ENCODE data around the gene USP48.

Gene USP48

DNA sequence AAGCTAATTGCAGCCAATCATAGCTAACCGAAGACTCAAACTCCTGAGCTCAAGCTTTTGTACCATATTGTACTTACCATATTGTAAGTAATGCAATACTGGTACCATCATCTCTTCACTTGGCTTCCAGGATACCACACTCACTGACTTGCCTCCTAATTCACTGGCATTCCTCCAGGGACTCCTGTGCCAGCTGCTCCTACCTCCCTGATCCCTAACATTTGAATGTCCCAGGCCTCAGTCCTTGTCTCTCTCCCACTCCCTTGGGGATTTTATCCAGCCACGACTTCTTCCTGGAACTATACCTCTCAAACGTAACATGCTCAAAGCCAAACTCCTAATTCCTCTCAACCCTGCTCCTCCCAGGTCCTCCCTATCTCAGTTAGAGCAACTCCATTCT lies 33.8 kb downstream of the USP48 start:
- no peak for DNase-seq (ENCODE audit: low spot score)

- DNase-seq (ENCODE audit: low spot score): no peak
Measured at GRCh38 chr1:21743476-21743875, 39.5 kb downstream of the USP48 start.

DNA sequence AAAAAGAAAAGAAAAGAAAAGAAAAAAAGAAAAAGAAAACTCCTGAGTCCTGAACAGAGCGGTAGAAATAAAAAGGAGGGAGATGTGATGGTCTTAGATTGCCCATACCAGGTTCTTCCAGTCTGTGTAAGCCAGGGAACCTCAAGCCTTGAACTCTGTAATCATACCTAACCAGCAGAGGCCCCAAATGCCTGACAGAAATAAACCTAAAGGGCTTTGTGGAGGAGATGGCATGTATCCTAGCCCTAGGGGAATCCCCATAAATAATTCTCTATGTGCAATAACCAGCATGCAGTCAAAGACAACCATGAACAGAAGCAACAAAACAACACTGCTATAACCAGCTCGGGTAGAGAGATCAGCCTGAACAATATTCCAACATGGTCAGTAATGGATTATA lies 40.4 kb downstream of the USP48 start:
- DNase-seq (ENCODE audit: low spot score): no peak

DNA sequence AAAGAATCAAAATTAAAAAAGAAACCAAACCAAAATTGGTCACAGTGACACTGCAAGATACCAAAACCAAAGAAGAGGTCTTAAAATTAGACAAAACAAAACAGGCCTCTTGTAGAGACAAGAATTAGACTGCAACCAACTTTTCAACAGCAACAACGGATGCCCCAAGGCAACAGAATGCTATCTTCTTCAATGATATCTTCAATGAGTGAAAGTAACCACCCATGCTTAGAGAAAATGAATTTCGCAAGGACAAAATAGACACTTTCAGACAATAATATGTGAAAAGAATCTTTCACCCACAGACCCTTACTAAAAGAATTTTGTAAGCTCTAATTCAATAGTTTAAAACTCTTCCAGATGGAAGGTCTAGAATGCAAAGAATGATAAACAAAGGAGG lies 41.7 kb downstream of the USP48 start:
- no peak for DNase-seq (ENCODE audit: low spot score)

DNA sequence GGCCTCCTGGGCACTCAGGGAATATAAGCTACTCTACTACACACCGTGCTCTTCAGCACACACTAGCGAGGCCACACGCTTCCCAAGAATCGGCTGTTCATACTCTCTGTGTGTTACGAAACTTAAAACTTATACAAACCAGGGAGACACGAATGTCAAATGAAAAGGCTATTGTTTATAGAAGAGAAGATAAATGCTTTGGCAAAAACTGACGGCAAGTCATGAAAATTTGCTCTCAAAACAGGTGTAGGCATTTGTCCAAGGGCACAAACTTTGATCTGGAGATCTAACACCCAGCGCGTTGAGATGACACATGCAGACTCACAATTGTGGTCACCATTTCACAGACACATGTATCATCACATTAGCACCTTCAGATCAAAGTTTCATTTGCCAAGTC lies 46.1 kb downstream of the USP48 start:
- no peak for DNase-seq (ENCODE audit: low spot score)

- DNase-seq (ENCODE audit: low spot score): no peak
Measured at GRCh38 chr1:21736011-21736410, 46.9 kb downstream of the USP48 start.

DNA sequence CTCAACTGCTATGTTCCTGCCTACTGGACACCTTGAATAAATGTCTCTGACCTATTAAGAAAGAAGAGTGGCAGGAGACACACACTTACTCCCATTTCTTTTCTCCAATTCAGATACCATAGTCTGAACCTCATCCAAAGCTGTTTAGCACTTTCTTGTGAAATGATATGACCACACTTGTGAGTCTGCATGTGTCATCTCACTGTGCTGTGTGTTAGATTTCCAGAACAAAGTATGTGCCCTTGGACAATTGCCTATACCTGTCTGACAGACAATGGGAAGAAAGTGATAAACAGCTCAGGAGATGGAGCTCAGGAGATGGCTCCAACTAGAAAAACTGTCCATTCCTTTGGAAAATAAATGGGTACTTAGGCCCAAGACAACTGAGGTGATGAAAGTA lies 48.4 kb downstream of the USP48 start:
- DNase-seq (ENCODE audit: low spot score): no peak

- no peak for DNase-seq (ENCODE audit: low spot score)
Measured at GRCh38 chr1:21732664-21733063, 50.3 kb downstream of the USP48 start.

DNA sequence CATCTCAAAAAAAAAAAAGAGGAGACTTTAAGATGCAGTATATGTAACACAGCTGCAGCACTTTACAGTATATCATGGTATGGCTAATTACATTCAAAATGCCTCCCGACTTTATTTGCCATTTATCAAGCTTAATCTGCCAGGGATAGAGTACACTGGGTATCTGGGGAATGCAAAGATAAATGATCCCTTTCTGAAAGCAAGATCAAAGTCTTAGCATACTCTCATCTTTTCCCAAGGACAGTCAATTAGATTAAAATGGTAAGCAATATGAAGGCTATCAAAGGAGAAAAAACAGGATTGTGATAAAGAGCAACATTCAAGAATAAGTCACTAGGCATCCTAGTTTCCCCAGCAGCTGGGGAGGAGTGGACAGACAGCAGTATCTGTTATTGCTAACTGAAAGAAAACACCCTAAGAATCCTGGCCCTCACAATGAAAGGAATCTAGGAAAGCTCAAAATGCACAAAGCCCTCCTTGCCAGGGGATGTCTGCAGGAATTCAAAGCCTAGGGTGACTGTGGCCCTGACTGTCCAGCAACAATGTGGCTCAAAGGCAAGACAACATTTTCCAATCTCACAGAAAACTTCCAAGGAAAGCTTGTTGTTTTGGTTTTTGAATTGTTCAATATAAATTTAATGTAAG lies 57.1 kb downstream of the USP48 start:
- no peak for DNase-seq (ENCODE audit: low spot score)

DNA sequence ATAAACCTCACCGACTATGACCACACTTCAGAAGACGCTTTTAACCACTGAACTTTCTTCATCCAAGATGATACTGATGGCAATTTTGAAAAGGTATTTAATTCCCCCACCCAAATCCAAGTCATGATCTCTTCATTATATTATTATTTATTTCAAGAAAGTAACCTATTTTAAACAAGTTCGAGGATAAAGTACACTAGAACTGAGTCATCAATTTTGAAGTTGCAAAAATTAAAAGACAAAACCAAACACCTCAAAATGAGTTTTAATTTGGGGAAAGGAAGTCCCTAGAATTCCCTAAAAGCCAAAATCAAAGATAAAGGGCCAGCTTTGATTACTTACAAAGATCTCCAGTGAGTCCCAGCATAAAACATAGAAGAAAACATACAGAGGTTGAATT lies 58.4 kb downstream of the USP48 start:
- DNase-seq (ENCODE audit: low spot score): no peak

DNA sequence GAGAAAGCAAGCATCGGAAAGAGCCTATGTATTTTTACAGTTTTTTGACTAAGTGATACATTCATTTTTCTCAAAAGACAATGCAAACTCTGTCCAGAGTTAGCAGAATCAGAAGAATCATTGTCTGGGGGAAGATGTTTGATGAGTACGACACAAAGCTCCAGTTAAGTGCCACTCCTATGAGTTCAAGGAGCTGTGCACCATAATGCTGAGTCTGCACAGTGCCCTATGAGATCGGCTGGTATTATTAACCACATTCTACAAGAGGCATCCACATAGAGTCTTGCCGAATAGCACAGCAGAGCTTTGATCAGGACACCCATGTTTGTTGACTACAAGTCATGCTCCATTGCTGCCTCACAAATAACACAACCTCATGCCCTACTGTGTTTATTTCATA lies 58.9 kb downstream of the USP48 start:
- DNase-seq (ENCODE audit: low spot score): no peak

GRCh38 chr1:21721295-21721985 lies 61.5 kb downstream of the USP48 start:
- DNase-seq (ENCODE audit: low spot score): no peak

DNA sequence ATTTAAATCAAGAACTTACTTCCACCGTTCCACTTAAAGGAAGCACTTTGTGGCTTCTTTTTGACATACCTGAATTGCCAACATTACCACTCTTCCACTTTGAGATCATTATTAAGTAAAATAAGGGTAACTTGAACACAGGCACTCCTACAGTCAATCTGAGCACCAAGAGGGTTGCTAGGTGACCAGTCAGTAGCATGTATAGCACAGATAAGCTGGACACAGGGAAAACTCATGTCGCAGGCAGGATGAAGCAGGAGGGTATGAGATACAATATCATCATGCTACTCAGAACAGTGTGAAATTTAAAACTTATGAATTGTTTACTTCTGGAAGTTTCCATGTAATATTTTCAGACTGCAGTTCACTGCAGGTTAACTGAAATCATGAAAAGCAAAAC lies 66.8 kb downstream of the USP48 start:
- DNase-seq (ENCODE audit: low spot score): no peak

DNA sequence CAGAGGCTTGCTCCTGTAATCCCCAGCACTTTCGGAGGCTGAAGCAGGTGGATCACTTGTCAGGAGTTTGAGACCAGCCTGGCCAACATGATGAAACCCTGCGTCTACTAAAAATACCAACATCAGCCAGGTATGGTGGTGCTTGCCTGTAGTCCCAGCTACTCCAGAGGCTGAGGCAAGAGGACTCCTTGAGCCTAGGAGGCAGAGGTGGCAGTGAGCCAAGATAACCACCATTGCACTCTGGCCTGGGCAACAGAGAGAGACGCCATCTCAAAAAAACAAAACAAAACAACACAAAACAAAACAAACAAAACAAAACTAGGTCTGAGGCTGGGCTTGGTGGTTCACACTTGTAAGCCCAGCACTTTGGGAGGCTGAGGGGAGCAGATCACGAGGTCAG lies 75.1 kb downstream of the USP48 start:
- no peak for DNase-seq (ENCODE audit: low spot score)

- DNase-seq (ENCODE audit: low spot score): no peak
Measured at GRCh38 chr1:21707086-21707840, 75.7 kb downstream of the USP48 start.

DNA sequence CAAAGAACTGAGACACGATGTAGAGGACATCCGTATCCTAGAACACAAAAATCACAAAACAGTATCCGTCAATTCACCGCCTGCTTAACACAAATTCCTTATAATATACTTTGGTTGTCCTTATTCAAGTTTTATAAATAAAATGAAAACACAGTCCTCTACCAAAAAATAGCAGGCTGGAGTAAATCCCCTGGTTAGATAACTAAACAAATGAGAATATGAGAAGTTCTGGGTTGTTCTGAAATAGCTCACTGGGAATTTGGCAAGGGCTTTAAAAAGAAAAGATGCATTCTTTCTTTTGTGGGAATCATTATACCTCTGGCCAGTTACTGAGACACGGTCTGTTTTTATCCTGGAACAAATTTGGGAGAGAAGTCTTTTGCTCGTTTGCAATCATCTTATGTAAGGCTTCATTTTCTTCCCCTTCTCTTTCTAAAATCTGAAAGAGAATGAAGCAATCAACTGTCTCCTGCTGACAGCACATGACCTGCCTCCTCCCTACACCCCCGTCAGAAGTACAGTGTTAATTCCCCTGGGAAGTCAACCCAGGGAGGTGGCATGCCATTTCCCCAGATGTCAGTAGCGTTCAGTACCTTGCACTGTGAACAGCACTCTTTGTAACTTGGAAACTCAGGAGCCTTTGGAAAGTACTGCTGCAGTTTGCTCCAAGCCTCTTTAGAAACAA lies 76.7 kb downstream of the USP48 start:
- peak; percentile 33 for DNase-seq (ENCODE audit: low spot score)

- no peak for DNase-seq (ENCODE audit: low spot score)
Measured at GRCh38 chr1:21705303-21705980, 77.5 kb downstream of the USP48 start.

GRCh38 chr1:21704145-21704544 lies 78.8 kb downstream of the USP48 start:
- no peak for DNase-seq (ENCODE audit: low spot score)

GRCh38 chr1:21703318-21703963 lies 79.5 kb downstream of the USP48 start:
- DNase-seq (ENCODE audit: low spot score): peak; percentile 74

GRCh38 chr1:21702780-21703179 lies 80.2 kb downstream of the USP48 start:
- no peak for DNase-seq (ENCODE audit: low spot score)

- DNase-seq (ENCODE audit: low spot score): no peak
Measured at GRCh38 chr1:21701401-21701800, 81.5 kb downstream of the USP48 start.

DNA sequence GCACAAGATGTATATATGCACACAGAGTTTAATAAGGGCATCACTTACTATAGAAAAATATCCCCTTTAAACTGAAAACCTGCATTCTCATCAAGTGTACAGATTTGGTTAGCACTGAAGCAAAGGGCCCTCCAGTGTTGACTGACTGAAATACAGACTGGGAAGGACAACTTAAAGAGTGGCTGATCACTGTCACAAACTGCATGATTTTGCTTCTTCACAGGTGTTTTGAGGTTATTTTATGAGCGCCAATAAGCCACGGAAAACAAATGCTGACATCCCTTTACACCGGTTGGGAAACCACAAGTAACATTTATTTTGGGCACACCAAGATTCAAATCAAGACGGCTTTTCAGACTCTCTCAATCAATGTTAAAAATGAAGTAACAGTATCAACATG lies 82.9 kb downstream of the USP48 start:
- DNase-seq (ENCODE audit: low spot score): no peak

All from NAMALWA (cell line).